CD8-positive, alpha-beta memory T cell (primary cell): ENCODE results near the gene KDSR. TPM values are rescaled to one million over a fixed set of nuclear protein-coding genes. Genes with fewer than 3 reads are reported as not detected.

Experiments used
- CTCF ChIA-PET: fragments of 350-600 bp; sonication (Branson Sonifier 250); formaldehyde crosslinking; loops from one replicate; lab custom pipeline; 2021; ENCODE audit warnings: antibody characterized with exemption; lab: Charles Lee
- POLR2A ChIA-PET: fragments of 350-600 bp; sonication (Branson Sonifier 250); formaldehyde crosslinking; loops from one replicate; lab custom pipeline; 2021; ENCODE audit warnings: antibody characterized with exemption; lab: Charles Lee
- DNase-seq, 5 donors: peaks; one replicate each; pipeline versions ENCODE4 v3.0.0 to v3.0.0-alpha.2; 2020 to 2022; ENCODE audit warnings: mixed read lengths in 1 of 5
- H3K27ac ChIP-seq: one replicate; pipeline ENCODE4 v1.7.0; 2013; ENCODE audit warnings: low read depth, mild to moderate bottlenecking, low read length, moderate library complexity
- H3K27me3 ChIP-seq: 2 replicates; pipeline ENCODE4 v1.7.0; 2013; ENCODE audit warnings: low read length, mild to moderate bottlenecking; ENCODE audit not compliant: insufficient read depth, poor library complexity, severe bottlenecking
- H3K36me3 ChIP-seq: 2 replicates; pipeline ENCODE4 v1.7.0; 2013; ENCODE audit warnings: mild to moderate bottlenecking, low read length, moderate library complexity; ENCODE audit not compliant: insufficient read depth
- H3K4me1 ChIP-seq: 2 replicates; pipeline ENCODE4 v1.7.0; 2013; ENCODE audit warnings: mild to moderate bottlenecking, low read length, moderate library complexity; ENCODE audit not compliant: insufficient read depth
- H3K4me3 ChIP-seq: 2 replicates; pipeline ENCODE4 v1.7.0; 2013; ENCODE audit warnings: mild to moderate bottlenecking, low read length
- H3K9me3 ChIP-seq: 2 replicates; pipeline ENCODE4 v1.7.0; 2013; ENCODE audit warnings: mild to moderate bottlenecking, low read length
- H3K27ac Mint-ChIP-seq, 8 donors: one replicate each; pipeline ENCODE4 v1.8.0; 2020 to 2021; ENCODE audit warnings: mixed read lengths in 8 of 8, mild to moderate bottlenecking in 6 of 8, inconsistent platforms in 3 of 8, moderate library complexity in 3 of 8
- H3K27me3 Mint-ChIP-seq, 2 donors: one replicate each; pipeline ENCODE4 v1.8.0; 2020 to 2021; ENCODE audit warnings: mixed read lengths in 2 of 2, mild to moderate bottlenecking in 1 of 2, moderate library complexity in 1 of 2
- H3K36me3 Mint-ChIP-seq, 3 donors: one replicate each; pipeline ENCODE4 v1.8.0; 2020 to 2021; ENCODE audit warnings: mixed read lengths in 3 of 3, inconsistent platforms in 1 of 3, mild to moderate bottlenecking in 1 of 3
- H3K4me1 Mint-ChIP-seq, 3 donors: one replicate each; pipeline ENCODE4 v1.8.0; 2020 to 2021; ENCODE audit warnings: mixed read lengths in 3 of 3, inconsistent platforms in 1 of 3, mild to moderate bottlenecking in 1 of 3
- H3K4me3 Mint-ChIP-seq, 7 donors: one replicate each; pipeline ENCODE4 v1.8.0; 2020 to 2021; ENCODE audit warnings: mixed read lengths in 7 of 7, mild to moderate bottlenecking in 6 of 7, moderate library complexity in 4 of 7, inconsistent platforms in 2 of 7
- H3K9me3 Mint-ChIP-seq, 5 donors: one replicate each; pipeline ENCODE4 v1.8.0; 2020 to 2022; ENCODE audit warnings: mixed read lengths in 5 of 5, mild to moderate bottlenecking in 3 of 5, moderate library complexity in 2 of 5, inconsistent platforms in 1 of 5
- polyA plus RNA-seq: library from polyadenylated mRNA; unstranded; fragments of 300-500 nt; fragmentation: Illumina TruSeq; gene quantifications from one replicate; pipeline ENCODE4 v1.2.3, GENCODE V29; 2021
- total RNA-seq, 2 experiments: library from RNA; stranded (reverse); gene quantifications; one replicate each; pipeline ENCODE4 v1.2.3, GENCODE V29; 2021

The KDSR gene
- total and polyA plus RNA-seq, 3 experiments from 2014 or later = 52.1 to 103 (median 55.3) TPM

- H3K27ac Mint-ChIP-seq = peak overlapping the region in 5 of 8 donors; percentile 36 to 85 (median 64)
- peaks cover 19 to 84% (median 22%) of the 10 kb centered on the region in 3 donors for H3K36me3 Mint-ChIP-seq
- no peaks in the 10 kb centered on the region for H3K27me3 ChIP-seq
- no peaks in the 10 kb centered on the region for H3K9me3 Mint-ChIP-seq
- H3K27ac ChIP-seq = no peak overlapping the region
- no peaks in the 10 kb centered on the region for H3K9me3 ChIP-seq
- H3K4me3 Mint-ChIP-seq = no peak overlapping the region
- ChIA-PET POLR2A (no interaction called here), CTCF (interaction anchor here (6.4 kb wide), 1 partner anchor 93 kb away, joined by 59 read pairs; no protein-coding TSS in a partner anchor)
- H3K36me3 ChIP-seq = peaks cover 15% of the 10 kb centered on the region
- H3K4me1 ChIP-seq = no peaks in the 10 kb centered on the region
- H3K4me3 ChIP-seq = no peak overlapping the region
- H3K27me3 Mint-ChIP-seq = no peaks in the 10 kb centered on the region
- H3K4me1 Mint-ChIP-seq = peaks cover 3 to 6% (median 6%) of the 10 kb centered on the region in 3 donors
- no peak for DNase-seq
Measured at GRCh38 chr18:63344918-63345317, 22.1 kb downstream of the KDSR start.

- Histone ChIP-seq H3K27me3 (no peaks in the 10 kb centered on the region), H3K4me1 (no peaks in the 10 kb centered on the region), H3K36me3 (peaks cover 10% of the 10 kb centered on the region), H3K9me3 (no peaks in the 10 kb centered on the region), H3K27ac (no peak overlapping the region), H3K4me3 (no peak overlapping the region)
- Mint-ChIP-seq H3K9me3 (no peaks in the 10 kb centered on the region), H3K27me3 (no peaks in the 10 kb centered on the region), H3K4me1 (peaks cover 6 to 7% (median 6%) of the 10 kb centered on the region in 3 donors), H3K36me3 (peaks cover 15 to 82% (median 22%) of the 10 kb centered on the region in 3 donors), H3K4me3 (no peak overlapping the region), H3K27ac (peak overlapping the region in 1 of 8 donors; percentile 43)
- DNase-seq = no peak
- ChIA-PET CTCF (interaction anchor here (6.4 kb wide), 1 partner anchor 94 kb away, joined by 59 read pairs; no protein-coding TSS in a partner anchor), POLR2A (interaction anchor here (0.6 kb wide), 1 partner anchor 340 kb away, joined by 3 read pairs; no protein-coding TSS in a partner anchor)
Measured at GRCh38 chr18:63344263-63344662, 22.7 kb downstream of the KDSR start.

GRCh38 chr18:63342206-63342605, 24.8 kb downstream of the KDSR start:
- no peaks in the 10 kb centered on the region for H3K27me3 Mint-ChIP-seq
- H3K9me3 ChIP-seq = no peaks in the 10 kb centered on the region
- H3K27me3 ChIP-seq = no peaks in the 10 kb centered on the region
- H3K4me3 ChIP-seq = no peak overlapping the region
- no peak overlapping the region for H3K27ac ChIP-seq
- peak in 4 of 5 donors; percentile 20 to 52 (median 22) for DNase-seq
- H3K36me3 ChIP-seq = peaks cover 10% of the 10 kb centered on the region
- ChIA-PET CTCF (interaction anchor here (0.9 to 6.4 kb wide), 8 partner anchors 12 to 227 kb away, joined by 3 to 59 read pairs (median 3); no protein-coding TSS in a partner anchor), POLR2A (no interaction called here)
- H3K9me3 Mint-ChIP-seq = no peaks in the 10 kb centered on the region
- H3K4me1 ChIP-seq = no peaks in the 10 kb centered on the region
- H3K4me3 Mint-ChIP-seq = no peak overlapping the region
- H3K36me3 Mint-ChIP-seq = peaks cover 15 to 84% (median 22%) of the 10 kb centered on the region in 3 donors
- peaks cover 6 to 7% (median 6%) of the 10 kb centered on the region in 3 donors for H3K4me1 Mint-ChIP-seq
- no peak overlapping the region for H3K27ac Mint-ChIP-seq

GRCh38 chr18:63339920-63340484, 27.0 kb downstream of the KDSR start:
- Histone ChIP-seq H3K4me3 (no peak overlapping the region), H3K36me3 (peaks cover 14% of the 10 kb centered on the region), H3K9me3 (no peaks in the 10 kb centered on the region), H3K4me1 (no peaks in the 10 kb centered on the region), H3K27ac (no peak overlapping the region), H3K27me3 (no peaks in the 10 kb centered on the region)
- H3K4me1 Mint-ChIP-seq = peaks cover 6 to 7% (median 6%) of the 10 kb centered on the region in 3 donors
- peak in 4 of 5 donors; percentile 25 to 54 (median 43) for DNase-seq
- H3K9me3 Mint-ChIP-seq = no peaks in the 10 kb centered on the region
- H3K4me3 Mint-ChIP-seq = no peak overlapping the region
- H3K36me3 Mint-ChIP-seq = peaks cover 14 to 82% (median 19%) of the 10 kb centered on the region in 3 donors
- H3K27ac Mint-ChIP-seq = peak overlapping the region in 3 of 8 donors; percentile 8 to 76 (median 25)
- H3K27me3 Mint-ChIP-seq = no peaks in the 10 kb centered on the region
- POLR2A ChIA-PET = interaction anchor here (1.0 kb wide), 1 partner anchor 83 kb away, joined by 4 read pairs; the partner anchor contains the start of gene VPS4B
- CTCF ChIA-PET = interaction anchor here (1.0 to 6.4 kb wide), 12 partner anchors 10 to 327 kb away, joined by 3 to 59 read pairs (median 5); no protein-coding TSS in a partner anchor

- Mint-ChIP-seq H3K9me3 (no peaks in the 10 kb centered on the region), H3K27me3 (no peaks in the 10 kb centered on the region), H3K4me3 (no peak overlapping the region), H3K27ac (no peak overlapping the region), H3K36me3 (peaks cover 0 to 83% (median 23%) of the 10 kb centered on the region in 3 donors), H3K4me1 (peaks cover 0 to 7% (median 3%) of the 10 kb centered on the region in 3 donors)
- Histone ChIP-seq H3K4me1 (no peaks in the 10 kb centered on the region), H3K27ac (no peak overlapping the region), H3K9me3 (no peaks in the 10 kb centered on the region), H3K4me3 (no peak overlapping the region), H3K27me3 (no peaks in the 10 kb centered on the region), H3K36me3 (peaks cover 10% of the 10 kb centered on the region)
- no peak for DNase-seq
- ChIA-PET POLR2A (no interaction called here), CTCF (interaction anchor here (0.7 to 1.0 kb wide), 2 partner anchors 9 to 103 kb away, joined by 4 to 6 read pairs; no protein-coding TSS in a partner anchor)
Measured at GRCh38 chr18:63336366-63337099, 30.5 kb downstream of the KDSR start.

GRCh38 chr18:63331105-63331504, 35.9 kb downstream of the KDSR start:
- peak overlapping the region in 3 of 8 donors; percentile 17 to 81 (median 26) for H3K27ac Mint-ChIP-seq
- Histone ChIP-seq H3K27ac (no peak overlapping the region), H3K4me3 (no peak overlapping the region), H3K9me3 (no peaks in the 10 kb centered on the region), H3K27me3 (no peaks in the 10 kb centered on the region), H3K36me3 (peaks cover 11% of the 10 kb centered on the region), H3K4me1 (no peaks in the 10 kb centered on the region)
- DNase-seq = no peak
- H3K4me3 Mint-ChIP-seq = no peak overlapping the region
- no peaks in the 10 kb centered on the region for H3K9me3 Mint-ChIP-seq
- POLR2A ChIA-PET = no interaction called here
- no peaks in the 10 kb centered on the region for H3K27me3 Mint-ChIP-seq
- H3K4me1 Mint-ChIP-seq = no peaks in the 10 kb centered on the region
- peaks cover 0 to 54% (median 16%) of the 10 kb centered on the region in 3 donors for H3K36me3 Mint-ChIP-seq
- CTCF ChIA-PET = interaction anchor here (1.8 to 3.3 kb wide), 3 partner anchors 11 to 315 kb away, joined by 5 to 11 read pairs (median 6); no protein-coding TSS in a partner anchor

- ChIA-PET CTCF (interaction anchor here (1.0 to 3.3 kb wide), 3 partner anchors 10 to 109 kb away, joined by 3 to 11 read pairs (median 6); no protein-coding TSS in a partner anchor), POLR2A (no interaction called here)
- Mint-ChIP-seq H3K9me3 (no peaks in the 10 kb centered on the region), H3K4me1 (no peaks in the 10 kb centered on the region), H3K4me3 (no peak overlapping the region), H3K27me3 (no peaks in the 10 kb centered on the region), H3K36me3 (peaks cover 0 to 40% (median 12%) of the 10 kb centered on the region in 3 donors), H3K27ac (no peak overlapping the region)
- H3K9me3 ChIP-seq = no peaks in the 10 kb centered on the region
- H3K4me3 ChIP-seq = no peak overlapping the region
- no peak overlapping the region for H3K27ac ChIP-seq
- H3K4me1 ChIP-seq = no peaks in the 10 kb centered on the region
- H3K36me3 ChIP-seq = peaks cover 4% of the 10 kb centered on the region
- DNase-seq = no peak
- H3K27me3 ChIP-seq = no peaks in the 10 kb centered on the region
Measured at GRCh38 chr18:63329431-63330145, 37.4 kb downstream of the KDSR start.
